Measurements from ENCODE around the gene PA2G4. TPM values are rescaled to one million over a fixed set of nuclear protein-coding genes. Genes with fewer than 3 reads are reported as not detected.

PA2G4 gene
- polyA plus RNA-seq, 1 donor from 2014 or later = 112 TPM

GRCh38 chr12:56084958-56085543, 19.3 kb upstream of the PA2G4 start:
- H3K4me1 Mint-ChIP-seq = peaks cover 0 to 1% (median 0%) of the 10 kb centered on the region in 3 donors
- H3K27ac Mint-ChIP-seq = no peak overlapping the region
- H3K27me3 Mint-ChIP-seq = peaks cover 13% of the 10 kb centered on the region
- H3K4me3 Mint-ChIP-seq = no peak overlapping the region
- H3K9me3 Mint-ChIP-seq = no peaks in the 10 kb centered on the region
- H3K36me3 Mint-ChIP-seq = no peaks in the 10 kb centered on the region

- Mint-ChIP-seq H3K27me3 (peaks cover 9% of the 10 kb centered on the region), H3K4me1 (no peaks in the 10 kb centered on the region), H3K36me3 (no peaks in the 10 kb centered on the region), H3K27ac (no peak overlapping the region), H3K9me3 (no peaks in the 10 kb centered on the region), H3K4me3 (no peak overlapping the region)
Observed at GRCh38 chr12:56086096-56086495, 18.3 kb upstream of the PA2G4 start.

- peaks cover 6% of the 10 kb centered on the region for H3K27me3 Mint-ChIP-seq
- H3K27ac Mint-ChIP-seq = no peak overlapping the region
- no peaks in the 10 kb centered on the region for H3K4me1 Mint-ChIP-seq
- H3K4me3 Mint-ChIP-seq = no peak overlapping the region
- no peaks in the 10 kb centered on the region for H3K36me3 Mint-ChIP-seq
- no peaks in the 10 kb centered on the region for H3K9me3 Mint-ChIP-seq
Observed at GRCh38 chr12:56086608-56087007, 17.8 kb upstream of the PA2G4 start.

- Mint-ChIP-seq H3K9me3 (no peaks in the 10 kb centered on the region), H3K27ac (no peak overlapping the region), H3K4me3 (no peak overlapping the region), H3K27me3 (peaks cover 3% of the 10 kb centered on the region), H3K36me3 (no peaks in the 10 kb centered on the region), H3K4me1 (no peaks in the 10 kb centered on the region)
Observed at GRCh38 chr12:56087220-56087619, 17.1 kb upstream of the PA2G4 start.

GRCh38 chr12:56097738-56098137, 6.6 kb upstream of the PA2G4 start:
- Mint-ChIP-seq H3K27ac (peak overlapping the region in 1 of 3 donors; percentile 13), H3K9me3 (no peaks in the 10 kb centered on the region), H3K27me3 (peaks cover 19% of the 10 kb centered on the region), H3K4me1 (peaks cover 0 to 4% (median 0%) of the 10 kb centered on the region in 3 donors), H3K36me3 (no peaks in the 10 kb centered on the region), H3K4me3 (no peak overlapping the region)

- no peak overlapping the region for H3K27ac Mint-ChIP-seq
- no peak overlapping the region for H3K4me3 Mint-ChIP-seq
- H3K4me1 Mint-ChIP-seq = peaks cover 0 to 10% (median 5%) of the 10 kb centered on the region in 3 donors
- H3K27me3 Mint-ChIP-seq = peaks cover 11% of the 10 kb centered on the region
- H3K36me3 Mint-ChIP-seq = no peaks in the 10 kb centered on the region
- no peaks in the 10 kb centered on the region for H3K9me3 Mint-ChIP-seq
Observed at GRCh38 chr12:56098592-56098991, 5.8 kb upstream of the PA2G4 start.

- no peak overlapping the region for H3K27ac Mint-ChIP-seq
- peak overlapping the region in 1 of 4 donors; percentile 53 for H3K4me3 Mint-ChIP-seq
- H3K9me3 Mint-ChIP-seq = no peaks in the 10 kb centered on the region
- H3K27me3 Mint-ChIP-seq = peaks cover 5% of the 10 kb centered on the region
- H3K4me1 Mint-ChIP-seq = peaks cover 0 to 15% (median 13%) of the 10 kb centered on the region in 3 donors
- no peaks in the 10 kb centered on the region for H3K36me3 Mint-ChIP-seq
Observed at GRCh38 chr12:56099787-56100186, 4.6 kb upstream of the PA2G4 start.

- Mint-ChIP-seq H3K9me3 (no peaks in the 10 kb centered on the region), H3K27ac (no peak overlapping the region), H3K4me1 (peaks cover under 1 to 22% (median 20%) of the 10 kb centered on the region in 3 donors), H3K4me3 (no peak overlapping the region), H3K27me3 (peaks cover 5% of the 10 kb centered on the region), H3K36me3 (no peaks in the 10 kb centered on the region)
Observed at GRCh38 chr12:56101045-56101444, 3.3 kb upstream of the PA2G4 start.

GRCh38 chr12:56102683-56103065, 1.7 kb upstream of the PA2G4 start:
- peak overlapping the region in 1 of 3 donors; percentile 86 for H3K27ac Mint-ChIP-seq
- no peaks in the 10 kb centered on the region for H3K9me3 Mint-ChIP-seq
- peak overlapping the region in 3 of 4 donors; percentile 24 to 96 (median 94) for H3K4me3 Mint-ChIP-seq
- H3K27me3 Mint-ChIP-seq = peaks cover 4% of the 10 kb centered on the region
- H3K4me1 Mint-ChIP-seq = peaks cover 7 to 28% (median 27%) of the 10 kb centered on the region in 3 donors
- H3K36me3 Mint-ChIP-seq = peaks cover 2% of the 10 kb centered on the region

GRCh38 chr12:56103066-56103711, 1.2 kb upstream of the PA2G4 start:
- H3K4me3 Mint-ChIP-seq = peak overlapping the region; percentile 94 to 100 (median 98)
- peaks cover 2% of the 10 kb centered on the region for H3K27me3 Mint-ChIP-seq
- H3K9me3 Mint-ChIP-seq = no peaks in the 10 kb centered on the region
- H3K4me1 Mint-ChIP-seq = peaks cover 7 to 28% (median 27%) of the 10 kb centered on the region in 3 donors
- peak overlapping the region; percentile 86 to 97 (median 93) for H3K27ac Mint-ChIP-seq
- H3K36me3 Mint-ChIP-seq = peaks cover 2% of the 10 kb centered on the region

- peaks cover 7 to 28% (median 27%) of the 10 kb centered on the region in 3 donors for H3K4me1 Mint-ChIP-seq
- H3K27ac Mint-ChIP-seq = peak overlapping the region; percentile 86 to 97 (median 93)
- H3K9me3 Mint-ChIP-seq = no peaks in the 10 kb centered on the region
- peaks cover 2% of the 10 kb centered on the region for H3K36me3 Mint-ChIP-seq
- peaks cover 2% of the 10 kb centered on the region for H3K27me3 Mint-ChIP-seq
- H3K4me3 Mint-ChIP-seq = peak overlapping the region; percentile 94 to 100 (median 98)
Observed at GRCh38 chr12:56103823-56104108, 593 bp upstream of the PA2G4 start.

- H3K9me3 Mint-ChIP-seq = no peaks in the 10 kb centered on the region
- peak overlapping the region; percentile 94 to 100 (median 98) for H3K4me3 Mint-ChIP-seq
- H3K4me1 Mint-ChIP-seq = peaks cover 7 to 28% (median 27%) of the 10 kb centered on the region in 3 donors
- H3K27me3 Mint-ChIP-seq = no peaks in the 10 kb centered on the region
- peak overlapping the region; percentile 86 to 97 (median 93) for H3K27ac Mint-ChIP-seq
- peaks cover 2% of the 10 kb centered on the region for H3K36me3 Mint-ChIP-seq
Observed at GRCh38 chr12:56104815-56105608, 653 bp downstream of the PA2G4 start.

GRCh38 chr12:56105609-56105902, 1.2 kb downstream of the PA2G4 start:
- Mint-ChIP-seq H3K9me3 (no peaks in the 10 kb centered on the region), H3K36me3 (peaks cover 2% of the 10 kb centered on the region), H3K27me3 (no peaks in the 10 kb centered on the region), H3K27ac (peak overlapping the region in 1 of 3 donors; percentile 86), H3K4me3 (peak overlapping the region; percentile 94 to 100 (median 98)), H3K4me1 (peaks cover 7 to 28% (median 27%) of the 10 kb centered on the region in 3 donors)

GRCh38 chr12:56107242-56107641, 2.9 kb downstream of the PA2G4 start:
- H3K27ac Mint-ChIP-seq = no peak overlapping the region
- H3K4me3 Mint-ChIP-seq = peak overlapping the region in 2 of 4 donors; percentile 33 to 94
- H3K27me3 Mint-ChIP-seq = no peaks in the 10 kb centered on the region
- no peaks in the 10 kb centered on the region for H3K9me3 Mint-ChIP-seq
- H3K4me1 Mint-ChIP-seq = peaks cover 7 to 27% (median 26%) of the 10 kb centered on the region in 3 donors
- H3K36me3 Mint-ChIP-seq = peaks cover 7% of the 10 kb centered on the region

- Mint-ChIP-seq H3K36me3 (peaks cover 10% of the 10 kb centered on the region), H3K27me3 (no peaks in the 10 kb centered on the region), H3K9me3 (no peaks in the 10 kb centered on the region), H3K4me1 (peaks cover 10 to 11% (median 10%) of the 10 kb centered on the region in 3 donors), H3K4me3 (no peak overlapping the region), H3K27ac (no peak overlapping the region)
Observed at GRCh38 chr12:56110571-56110970, 6.2 kb downstream of the PA2G4 start.

Measured in IgD-negative memory B cell (primary cell).